ENCODE data around the gene CDIPT. TPM values are rescaled to one million over a fixed set of nuclear protein-coding genes. Genes with fewer than 3 reads are reported as not detected.
A peak's percentile ranks its signal among the peaks of the same experiment; 100 is the strongest.
"Not testable (repeated sequence)": the region's sequence is repeated elsewhere in the genome, so short reads cannot be mapped to it uniquely, and the experiment has no call there.

CDIPT gene
- total RNA-seq, 1 donor from 2014 or later, result 47.1 TPM

- no peak for DNase-seq
Observed at GRCh38 chr16:29896841-29897240, 33.8 kb upstream of the CDIPT start.

GRCh38 chr16:29894352-29894751 is 31.3 kb upstream of the CDIPT start:
- peak; percentile 35 for DNase-seq

- no peak for DNase-seq
Observed at GRCh38 chr16:29893553-29893952, 30.5 kb upstream of the CDIPT start.

- DNase-seq, result no peak
Observed at GRCh38 chr16:29892458-29892813, 29.4 kb upstream of the CDIPT start.

- DNase-seq, result no peak
Observed at GRCh38 chr16:29891525-29892457, 28.8 kb upstream of the CDIPT start.

GRCh38 chr16:29889372-29889771 is 26.3 kb upstream of the CDIPT start:
- DNase-seq, result not testable (repeated sequence)

- DNase-seq, result no peak
Observed at GRCh38 chr16:29883987-29884386, 21.0 kb upstream of the CDIPT start.

- DNase-seq, result no peak
Observed at GRCh38 chr16:29881050-29881449, 18.0 kb upstream of the CDIPT start.

GRCh38 chr16:29878172-29878571 is 15.1 kb upstream of the CDIPT start:
- DNase-seq, result no peak

- peak; percentile 26 for DNase-seq
Observed at GRCh38 chr16:29877266-29877961, 14.4 kb upstream of the CDIPT start.

- no peak for DNase-seq
Observed at GRCh38 chr16:29876594-29877249, 13.7 kb upstream of the CDIPT start.

GRCh38 chr16:29876217-29876593 is 13.2 kb upstream of the CDIPT start:
- DNase-seq, result no peak

- no peak for DNase-seq
Observed at GRCh38 chr16:29875206-29875605, 12.2 kb upstream of the CDIPT start.

GRCh38 chr16:29873319-29873718 is 10.3 kb upstream of the CDIPT start:
- no peak for DNase-seq

GRCh38 chr16:29871822-29872546 is 9.0 kb upstream of the CDIPT start:
- no peak for DNase-seq

- DNase-seq, result not testable (repeated sequence)
Observed at GRCh38 chr16:29869067-29869466, 6.0 kb upstream of the CDIPT start.

- no peak for DNase-seq
Observed at GRCh38 chr16:29868396-29869009, 5.5 kb upstream of the CDIPT start.

- DNase-seq, result no peak
Observed at GRCh38 chr16:29864205-29864604, 1.2 kb upstream of the CDIPT start.

GRCh38 chr16:29863669-29863984 is 601 bp upstream of the CDIPT start:
- no peak for DNase-seq

- no peak for DNase-seq
Observed at GRCh38 chr16:29862383-29862883, 593 bp downstream of the CDIPT start.

- DNase-seq, result no peak
Observed at GRCh38 chr16:29860218-29860617, 2.8 kb downstream of the CDIPT start.

- no peak for DNase-seq
Observed at GRCh38 chr16:29858974-29859373, 4.1 kb downstream of the CDIPT start.
